CD4-positive, alpha-beta memory T cell (primary cell): ENCODE data around the gene UNC93A. TPM values are rescaled to one million over a fixed set of nuclear protein-coding genes. Genes with fewer than 3 reads are reported as not detected.
"Not testable (repeated sequence)": the region's sequence is repeated elsewhere in the genome, so short reads cannot be mapped to it uniquely, and the experiment has no call there.

Source experiments
- CTCF ChIA-PET: fragments of 350-600 bp; sonication (Branson Sonifier 250); formaldehyde crosslinking; loops from one replicate; lab custom pipeline; 2021; ENCODE audit warnings: inconsistent platforms; ENCODE audit not compliant: partially characterized antibody; lab: Charles Lee
- POLR2A ChIA-PET: fragments of 350-600 bp; sonication (Branson Sonifier 250); formaldehyde crosslinking; loops from one replicate; lab custom pipeline; 2021; ENCODE audit not compliant: partially characterized antibody; lab: Charles Lee
- DNase-seq, 5 donors: peaks; one replicate each; pipeline versions ENCODE4 v3.0.0 to v3.0.0-alpha.2; 2020 to 2022; ENCODE audit warnings: mixed read lengths in 1 of 5
- H3K27ac ChIP-seq: one replicate; pipeline ENCODE4 v1.7.0; 2013; ENCODE audit warnings: low read depth, low read length
- H3K27me3 ChIP-seq: 2 replicates; pipeline ENCODE4 v1.7.0; 2013; ENCODE audit warnings: mild to moderate bottlenecking, low read length, moderate library complexity; ENCODE audit not compliant: insufficient read depth
- H3K36me3 ChIP-seq: 2 replicates; pipeline ENCODE4 v1.7.0; 2013; ENCODE audit warnings: mild to moderate bottlenecking, low read length, moderate library complexity; ENCODE audit not compliant: insufficient read depth
- H3K4me1 ChIP-seq: 2 replicates; pipeline ENCODE4 v1.7.0; 2013; ENCODE audit warnings: mild to moderate bottlenecking, low read length, moderate library complexity; ENCODE audit not compliant: insufficient read depth
- H3K4me3 ChIP-seq, 2 donors: one replicate each; pipeline ENCODE4 v1.7.0; 2013; ENCODE audit warnings: low read length in 2 of 2, mild to moderate bottlenecking in 1 of 2
- H3K9me3 ChIP-seq, 2 donors: one replicate each; pipeline ENCODE4 v1.7.0; 2013; ENCODE audit warnings: low read length in 2 of 2, control low read depth in 1 of 2; ENCODE audit not compliant: control insufficient read depth in 1 of 2
- H3K27ac Mint-ChIP-seq, 7 donors: one replicate each; pipeline ENCODE4 v1.8.0; 2020 to 2021; ENCODE audit warnings: mixed read lengths in 7 of 7, mild to moderate bottlenecking in 6 of 7, inconsistent platforms in 3 of 7, moderate library complexity in 3 of 7
- H3K27me3 Mint-ChIP-seq, 2 donors: one replicate each; pipeline ENCODE4 v1.8.0; 2020 to 2021; ENCODE audit warnings: mixed read lengths in 2 of 2
- H3K36me3 Mint-ChIP-seq, 2 donors: one replicate each; pipeline ENCODE4 v1.8.0; 2020 to 2021; ENCODE audit warnings: mixed read lengths in 2 of 2, inconsistent platforms in 1 of 2, mild to moderate bottlenecking in 1 of 2
- H3K4me1 Mint-ChIP-seq, 4 donors: one replicate each; pipeline ENCODE4 v1.8.0; 2020 to 2021; ENCODE audit warnings: mixed read lengths in 4 of 4, mild to moderate bottlenecking in 1 of 4
- H3K4me3 Mint-ChIP-seq, 8 donors: one replicate each; pipeline ENCODE4 v1.8.0; 2020 to 2021; ENCODE audit warnings: mixed read lengths in 8 of 8, mild to moderate bottlenecking in 7 of 8, moderate library complexity in 6 of 8, inconsistent platforms in 3 of 8
- H3K9me3 Mint-ChIP-seq, 8 donors: one replicate each; pipeline ENCODE4 v1.8.0; 2020 to 2021; ENCODE audit warnings: mixed read lengths in 8 of 8, mild to moderate bottlenecking in 5 of 8, inconsistent platforms in 3 of 8, moderate library complexity in 1 of 8
- intact Hi-C: fragments of 100-400 bp; cut with micrococcal nuclease; formaldehyde crosslinking; loops from one replicate; pipeline ENCODE4 v1.15.1; 2023
- polyA plus RNA-seq, 2 donors: library from polyadenylated mRNA; unstranded; fragments of 300-500 nt; fragmentation: Illumina TruSeq; gene quantifications; one replicate each; pipeline ENCODE4 v1.2.3, GENCODE V29; 2021
- total RNA-seq, 2 experiments: library from RNA; stranded (reverse); gene quantifications; one replicate each; pipeline ENCODE4 v1.2.3, GENCODE V29; 2021

Gene UNC93A
- total and polyA plus RNA-seq, 4 experiments from 2014 or later, result not detected

DNA sequence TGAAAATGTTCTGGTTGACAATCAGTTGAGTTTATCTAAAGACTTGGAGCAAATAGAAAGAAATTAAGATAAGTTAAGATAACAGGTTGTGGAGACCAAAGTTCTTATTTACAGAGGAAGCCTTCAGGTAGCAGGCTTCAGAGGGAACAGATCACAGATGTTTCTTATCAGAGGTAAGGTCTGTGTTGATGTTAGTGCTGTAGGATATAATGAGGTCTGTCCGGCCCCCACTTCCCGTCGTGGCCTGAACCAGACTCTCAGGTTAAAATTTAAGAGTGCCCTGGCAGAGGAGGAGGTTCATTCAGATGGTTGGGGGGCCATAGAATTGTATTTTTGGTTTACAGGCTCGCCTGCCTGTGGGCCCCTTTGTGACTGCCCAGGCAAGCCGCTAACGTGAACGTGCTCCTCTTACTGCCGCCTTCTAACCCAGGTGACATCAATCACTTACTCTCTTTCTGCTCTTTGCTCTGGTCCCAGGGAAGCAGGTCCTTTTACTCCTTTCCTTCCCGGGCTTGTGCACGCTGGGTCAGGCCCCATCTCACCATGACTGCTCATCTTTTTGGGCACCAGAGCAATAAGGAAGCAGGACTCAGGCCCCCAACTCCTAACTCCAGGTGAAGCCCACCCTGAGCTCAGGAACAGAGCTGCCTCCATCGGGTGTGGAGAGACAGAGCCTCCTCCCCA, 18.3 kb upstream of the UNC93A start:
- intact Hi-C loops, result no loop called here
- POLR2A ChIA-PET, result no interaction called here
- Histone ChIP-seq H3K36me3 (no peaks in the 10 kb centered on the region), H3K27me3 (peaks cover 3% of the 10 kb centered on the region), H3K4me3 (no peak overlapping the region), H3K4me1 (no peaks in the 10 kb centered on the region), H3K9me3 (no peaks in the 10 kb centered on the region), H3K27ac (no peak overlapping the region)
- CTCF ChIA-PET, result no interaction called here
- H3K27ac Mint-ChIP-seq, result no peak overlapping the region
- no peaks in the 10 kb centered on the region for H3K36me3 Mint-ChIP-seq
- no peak for DNase-seq
- peaks cover 0 to 4% (median 0%) of the 10 kb centered on the region in 4 donors for H3K4me1 Mint-ChIP-seq
- H3K9me3 Mint-ChIP-seq, result no peaks in the 10 kb centered on the region
- H3K4me3 Mint-ChIP-seq, result no peak overlapping the region
- peaks cover 11 to 19% of the 10 kb centered on the region in 2 donors for H3K27me3 Mint-ChIP-seq

DNA sequence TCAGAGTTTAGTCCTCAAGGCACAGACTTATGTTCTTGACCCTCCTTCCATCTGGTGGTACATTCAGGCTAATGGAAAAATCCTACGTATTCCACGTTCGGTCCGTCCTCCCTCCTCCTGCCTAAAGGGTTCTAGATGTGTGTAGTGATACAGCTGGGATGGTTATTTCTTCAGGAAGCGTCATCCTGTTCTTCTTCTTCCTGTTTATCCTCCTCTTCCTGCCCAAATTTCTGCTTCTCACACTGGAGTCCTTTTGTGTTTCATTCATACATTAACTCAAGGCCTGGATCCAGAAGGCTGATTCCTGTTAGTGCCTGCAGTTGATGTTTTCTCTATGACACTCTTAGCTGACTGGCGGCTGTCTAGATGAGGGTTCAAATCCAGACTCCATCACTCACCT, 16.8 kb upstream of the UNC93A start:
- no peak for DNase-seq
- no peaks in the 10 kb centered on the region for H3K36me3 Mint-ChIP-seq
- H3K27ac Mint-ChIP-seq, result no peak overlapping the region
- no peak overlapping the region for H3K27ac ChIP-seq
- H3K4me1 Mint-ChIP-seq, result no peaks in the 10 kb centered on the region
- ChIA-PET CTCF (no interaction called here), POLR2A (no interaction called here)
- no peaks in the 10 kb centered on the region for H3K36me3 ChIP-seq
- no peak overlapping the region for H3K4me3 Mint-ChIP-seq
- no peaks in the 10 kb centered on the region for H3K9me3 ChIP-seq
- H3K4me3 ChIP-seq, result no peak overlapping the region
- peaks cover 15 to 24% of the 10 kb centered on the region in 2 donors for H3K27me3 Mint-ChIP-seq
- no peaks in the 10 kb centered on the region for H3K9me3 Mint-ChIP-seq
- intact Hi-C loops, result no loop called here
- peaks cover 5% of the 10 kb centered on the region for H3K27me3 ChIP-seq
- H3K4me1 ChIP-seq, result no peaks in the 10 kb centered on the region

DNA sequence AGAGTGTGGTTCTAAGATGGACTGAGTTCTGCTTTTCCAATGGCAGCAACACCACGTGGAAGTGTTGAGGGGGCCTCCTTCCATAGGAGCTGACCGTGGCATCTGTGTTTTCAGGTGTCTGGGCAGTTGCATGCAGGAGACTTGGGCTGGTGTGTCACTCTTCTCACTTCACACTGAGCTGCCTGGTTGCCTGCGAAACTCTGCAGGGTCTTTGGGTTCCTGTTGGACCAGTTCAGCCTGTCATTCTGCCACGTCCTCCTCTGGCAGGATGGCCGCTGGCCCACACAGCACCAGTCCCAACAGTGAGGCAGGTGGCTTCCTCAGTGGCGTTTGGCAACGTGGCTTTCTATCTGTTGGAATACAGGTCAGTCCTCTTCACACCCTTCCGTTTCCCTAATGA, 16.1 kb upstream of the UNC93A start:
- Mint-ChIP-seq H3K36me3 (no peaks in the 10 kb centered on the region), H3K27ac (no peak overlapping the region), H3K4me1 (no peaks in the 10 kb centered on the region), H3K9me3 (no peaks in the 10 kb centered on the region), H3K27me3 (peaks cover 17 to 23% of the 10 kb centered on the region in 2 donors), H3K4me3 (no peak overlapping the region)
- no peak for DNase-seq
- intact Hi-C loops, result no loop called here
- H3K27me3 ChIP-seq, result peaks cover 5% of the 10 kb centered on the region
- no peaks in the 10 kb centered on the region for H3K9me3 ChIP-seq
- H3K4me3 ChIP-seq, result no peak overlapping the region
- ChIA-PET POLR2A (no interaction called here), CTCF (no interaction called here)
- no peaks in the 10 kb centered on the region for H3K4me1 ChIP-seq
- no peak overlapping the region for H3K27ac ChIP-seq
- H3K36me3 ChIP-seq, result no peaks in the 10 kb centered on the region

DNA sequence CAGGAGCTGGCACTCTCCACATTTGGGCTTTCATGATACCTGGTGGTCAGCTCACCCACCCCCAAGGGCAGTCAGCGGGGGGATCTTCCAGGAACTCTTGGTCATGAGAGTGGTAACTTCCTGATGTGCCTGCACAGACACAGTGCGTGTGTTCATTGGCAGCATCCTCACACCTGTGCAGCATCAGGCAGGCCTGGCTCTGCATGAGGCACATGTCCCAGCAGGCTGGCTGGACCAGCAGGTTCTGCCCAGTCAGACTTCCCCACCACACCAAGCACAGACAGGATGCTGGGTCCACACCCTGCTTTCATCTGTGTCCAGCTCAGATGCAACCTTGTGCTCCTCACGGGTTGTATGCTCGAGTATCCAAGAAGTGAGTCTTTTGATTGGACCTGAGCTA, 15.7 kb upstream of the UNC93A start:
- ChIA-PET POLR2A (no interaction called here), CTCF (no interaction called here)
- Mint-ChIP-seq H3K4me1 (no peaks in the 10 kb centered on the region), H3K27ac (no peak overlapping the region), H3K36me3 (no peaks in the 10 kb centered on the region), H3K9me3 (no peaks in the 10 kb centered on the region), H3K4me3 (no peak overlapping the region), H3K27me3 (peaks cover 19 to 21% of the 10 kb centered on the region in 2 donors)
- no peaks in the 10 kb centered on the region for H3K36me3 ChIP-seq
- peaks cover 5% of the 10 kb centered on the region for H3K27me3 ChIP-seq
- H3K27ac ChIP-seq, result no peak overlapping the region
- intact Hi-C loops, result no loop called here
- no peak for DNase-seq
- no peak overlapping the region for H3K4me3 ChIP-seq
- H3K4me1 ChIP-seq, result no peaks in the 10 kb centered on the region
- no peaks in the 10 kb centered on the region for H3K9me3 ChIP-seq

DNA sequence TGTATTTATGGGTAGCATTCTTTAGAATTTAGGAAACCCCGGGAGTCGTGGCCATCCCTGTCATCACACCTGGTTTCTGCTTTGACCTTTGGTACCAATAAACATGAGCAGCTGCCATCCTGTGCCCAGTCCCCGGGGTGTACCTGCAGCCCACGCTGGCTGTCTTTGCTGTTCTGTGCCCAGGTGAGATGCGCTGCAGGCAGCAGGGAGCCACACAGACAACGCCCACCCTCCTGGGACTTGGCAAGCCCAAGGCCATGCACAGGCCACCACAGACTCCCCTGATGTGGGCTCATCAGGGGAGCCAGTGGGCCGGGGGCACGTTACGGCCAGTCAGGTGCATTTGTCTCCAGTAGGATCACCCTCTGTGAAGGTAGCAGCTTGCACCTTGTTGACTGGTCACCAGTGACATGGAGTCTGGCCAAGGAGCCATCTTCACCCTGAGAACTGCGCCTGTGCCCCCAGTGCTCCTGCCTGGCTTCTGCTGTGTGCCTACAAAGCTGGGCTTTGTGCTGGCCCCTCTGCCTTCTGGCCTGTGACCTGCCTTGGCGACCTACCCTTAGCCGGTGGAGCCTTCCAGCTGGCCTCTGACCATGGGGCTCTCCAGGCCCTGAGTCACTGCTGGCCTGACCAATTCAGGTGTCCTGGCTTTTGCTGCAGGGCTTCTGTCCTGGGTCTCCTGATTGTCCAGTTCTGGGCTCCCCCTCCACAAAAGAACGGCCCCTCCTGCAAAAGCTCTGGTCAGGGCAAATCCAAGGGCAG, 14.2 kb upstream of the UNC93A start:
- no peaks in the 10 kb centered on the region for H3K36me3 ChIP-seq
- Mint-ChIP-seq H3K27ac (no peak overlapping the region), H3K4me3 (no peak overlapping the region), H3K9me3 (no peaks in the 10 kb centered on the region), H3K27me3 (peaks cover 19% of the 10 kb centered on the region in 2 donors), H3K36me3 (no peaks in the 10 kb centered on the region), H3K4me1 (no peaks in the 10 kb centered on the region)
- H3K4me1 ChIP-seq, result no peaks in the 10 kb centered on the region
- H3K9me3 ChIP-seq, result no peaks in the 10 kb centered on the region
- POLR2A ChIA-PET, result no interaction called here
- H3K27ac ChIP-seq, result no peak overlapping the region
- peaks cover 5% of the 10 kb centered on the region for H3K27me3 ChIP-seq
- no peak overlapping the region for H3K4me3 ChIP-seq
- intact Hi-C loops, result no loop called here
- no peak for DNase-seq
- CTCF ChIA-PET, result interaction anchor here (0.6 kb wide), 1 partner anchor 18 kb away, joined by 3 read pairs; no protein-coding TSS in a partner anchor

DNA sequence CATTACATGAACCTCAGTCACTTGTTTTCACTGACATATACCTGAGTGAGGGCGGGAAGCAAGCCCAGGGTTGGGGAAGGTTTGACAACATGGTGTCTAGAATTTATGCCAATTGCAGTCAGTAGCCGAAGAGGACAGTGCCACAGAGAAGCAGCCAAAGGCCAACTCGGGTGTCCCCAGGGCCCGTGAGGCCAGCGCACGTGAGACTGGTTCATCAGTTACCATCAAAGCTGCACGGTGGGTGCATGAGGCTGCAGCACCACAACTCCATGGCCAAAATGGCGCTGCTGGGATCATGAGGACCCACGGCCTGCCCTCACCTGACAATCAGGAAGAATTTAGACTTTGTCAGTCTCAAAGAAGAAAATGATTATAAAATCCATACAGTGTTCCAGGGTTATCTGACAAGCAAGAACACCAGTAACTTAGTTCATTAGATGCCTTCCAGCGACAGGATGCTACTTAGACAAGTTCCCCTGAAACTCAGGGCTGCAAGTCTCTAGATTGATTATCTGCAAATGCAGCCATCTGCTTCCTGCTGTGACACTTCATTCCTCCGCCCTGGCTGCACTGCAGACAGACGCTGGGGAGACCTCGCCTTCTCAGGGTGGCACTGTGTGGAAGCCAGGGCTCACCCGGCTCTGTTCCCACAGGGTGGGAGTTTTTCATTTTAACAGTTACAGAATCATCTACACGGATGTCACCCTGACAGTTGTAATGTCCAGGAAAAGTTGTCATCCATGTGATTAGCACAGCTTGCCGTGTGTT, 12.8 kb upstream of the UNC93A start:
- H3K27ac ChIP-seq, H3K9me3 Mint-ChIP-seq, H3K36me3 Mint-ChIP-seq, CTCF ChIA-PET, DNase-seq, POLR2A ChIA-PET, H3K4me1 ChIP-seq, H3K4me1 Mint-ChIP-seq, H3K9me3 ChIP-seq, intact Hi-C loops, H3K27me3 ChIP-seq, H3K4me3 Mint-ChIP-seq, H3K36me3 ChIP-seq, H3K4me3 ChIP-seq, H3K27ac Mint-ChIP-seq: not testable (repeated sequence)
- H3K27me3 Mint-ChIP-seq, result peaks cover 19 to 24% of the 10 kb centered on the region in 2 donors

DNA sequence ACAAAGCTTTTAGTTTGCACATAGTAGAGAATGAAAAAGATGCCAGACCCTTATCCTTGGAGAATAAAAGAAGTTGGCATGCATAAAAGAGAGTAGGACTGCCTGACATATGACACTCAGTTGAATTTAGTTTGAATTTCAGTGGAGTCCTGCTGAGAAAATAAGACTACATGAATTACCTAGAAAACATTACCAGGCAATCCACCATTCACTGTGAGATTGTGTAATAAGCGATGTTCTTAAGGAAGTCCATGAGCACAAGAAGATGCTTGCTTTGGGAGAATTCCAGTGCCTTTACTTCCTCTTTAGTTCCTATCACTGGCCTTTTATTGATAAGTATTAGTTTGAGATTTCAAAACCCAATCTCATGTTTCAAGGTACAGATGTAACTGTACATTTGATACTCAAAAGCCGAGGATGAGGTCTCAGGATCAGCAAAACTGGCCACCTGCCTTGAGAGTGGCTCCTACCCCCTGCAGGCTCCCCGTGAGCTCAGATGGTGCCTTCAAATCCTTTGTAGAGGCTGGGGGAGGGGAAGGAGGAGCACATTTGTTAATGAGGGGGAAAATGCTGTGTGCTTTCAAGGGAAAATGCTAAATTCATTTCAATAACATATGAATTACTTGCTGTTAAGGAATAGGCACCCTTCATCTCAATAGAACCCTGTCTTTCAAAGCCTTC, 11.2 kb upstream of the UNC93A start:
- Histone ChIP-seq H3K9me3 (no peaks in the 10 kb centered on the region), H3K27me3 (peaks cover 5% of the 10 kb centered on the region), H3K4me1 (no peaks in the 10 kb centered on the region), H3K27ac (no peak overlapping the region), H3K36me3 (no peaks in the 10 kb centered on the region), H3K4me3 (no peak overlapping the region)
- Mint-ChIP-seq H3K36me3 (no peaks in the 10 kb centered on the region), H3K4me1 (no peaks in the 10 kb centered on the region), H3K4me3 (no peak overlapping the region), H3K9me3 (no peaks in the 10 kb centered on the region), H3K27ac (no peak overlapping the region), H3K27me3 (peaks cover 21 to 24% of the 10 kb centered on the region in 2 donors)
- intact Hi-C loops, result no loop called here
- CTCF ChIA-PET, result no interaction called here
- POLR2A ChIA-PET, result no interaction called here
- DNase-seq, result no peak
